DMS153 (cell line): ENCODE measurements around the gene PTCH1.
A peak's percentile ranks its signal among the peaks of the same experiment; 100 is the strongest.

Source experiments
- DNase-seq: peaks from one replicate; lab custom pipeline; 2025; lab: John Stamatoyannopoulos, UW

The PTCH1 gene

GRCh38 chr9:95498641-95499040 lies 18.1 kb downstream of the PTCH1 start:
- no peak for DNase-seq

DNA sequence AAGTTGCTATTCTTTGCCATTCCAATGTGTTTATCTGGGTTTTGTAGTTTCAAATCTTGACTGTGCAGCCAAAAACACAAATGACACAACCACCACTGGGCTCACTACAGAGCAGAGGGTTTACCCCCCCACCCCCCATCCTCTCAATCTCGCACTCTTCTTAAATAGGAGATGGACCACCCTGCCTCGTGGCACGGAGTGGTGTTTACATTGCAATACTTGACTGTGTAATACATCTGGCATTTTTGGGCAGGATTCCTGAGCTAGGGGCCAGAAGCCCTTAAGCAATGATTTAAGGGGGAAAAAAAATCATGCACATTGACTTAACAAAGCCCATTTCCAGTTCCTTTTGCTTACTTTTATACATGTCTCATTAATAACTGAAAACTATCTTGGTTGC lies 19.0 kb downstream of the PTCH1 start:
- DNase-seq: no peak

- DNase-seq: no peak
These were observed 20.1 kb downstream of the PTCH1 start for GRCh38 chr9:95496687-95497086.

- DNase-seq: no peak
These were observed 20.8 kb downstream of the PTCH1 start for GRCh38 chr9:95495961-95496360.

DNA sequence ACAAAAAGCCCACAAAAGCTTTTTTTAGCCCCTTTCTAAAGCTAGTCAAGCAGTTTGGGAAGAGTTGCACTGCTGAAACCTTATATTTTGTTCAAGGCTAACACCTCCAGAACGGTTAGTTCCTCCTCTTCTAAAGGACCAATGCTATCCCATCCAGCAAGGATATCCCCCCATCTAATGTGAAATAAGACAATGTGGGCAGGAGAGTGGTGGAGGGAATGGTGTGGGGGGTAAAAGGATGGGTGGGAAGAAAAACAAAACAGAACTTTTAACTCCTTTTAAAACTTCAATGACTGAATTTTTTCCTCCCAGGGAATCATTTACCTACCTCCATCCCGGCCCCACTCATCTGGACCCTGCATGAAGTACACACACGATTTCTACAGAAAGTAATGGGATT lies 21.2 kb downstream of the PTCH1 start:
- DNase-seq: no peak

- DNase-seq: peak; percentile 86
These were observed 22.1 kb downstream of the PTCH1 start for GRCh38 chr9:95494416-95495371.

GRCh38 chr9:95494022-95494415 lies 22.8 kb downstream of the PTCH1 start:
- peak; percentile 76 for DNase-seq

DNA sequence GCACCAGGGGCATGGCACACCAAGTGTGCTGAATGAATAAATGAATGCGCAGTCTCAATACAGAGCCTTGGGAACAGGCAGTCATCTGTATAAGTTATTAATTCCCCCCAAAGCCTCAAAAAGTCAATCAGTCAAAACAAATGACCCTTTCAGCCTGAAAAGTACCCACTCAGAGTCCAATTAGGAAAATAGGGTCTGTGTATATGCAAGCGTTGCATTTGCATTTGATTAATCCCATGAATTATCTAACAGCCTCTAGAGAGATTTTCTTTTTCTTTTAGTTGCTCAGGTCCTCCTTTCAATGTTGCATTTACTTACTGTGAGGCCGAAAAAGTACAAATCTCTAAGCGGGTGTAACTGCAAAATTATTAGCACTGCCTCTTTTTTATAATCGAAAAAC lies 23.4 kb downstream of the PTCH1 start:
- no peak for DNase-seq

- DNase-seq: no peak
These were observed 25.0 kb downstream of the PTCH1 start for GRCh38 chr9:95491543-95492320.

GRCh38 chr9:95488954-95489353 lies 27.8 kb downstream of the PTCH1 start:
- no peak for DNase-seq

DNA sequence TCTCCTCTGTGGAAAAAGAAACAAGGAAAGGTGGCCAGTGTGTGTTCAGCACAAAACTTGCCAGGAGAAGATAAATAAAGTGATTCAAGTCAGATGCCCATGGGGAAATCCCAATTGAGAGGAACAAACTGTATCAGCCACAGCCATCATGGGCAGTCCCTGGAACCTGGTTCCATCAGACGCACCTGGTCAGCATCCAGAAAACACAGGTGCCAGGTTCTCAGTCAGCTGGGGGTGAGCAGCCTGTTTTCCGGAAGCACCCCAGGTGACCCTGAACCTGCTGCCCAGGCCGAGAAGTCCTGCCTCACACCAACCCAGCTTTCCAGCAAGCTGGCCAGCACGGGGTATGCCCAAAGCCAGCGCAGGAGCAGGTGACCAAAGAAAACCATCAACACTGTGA lies 30.5 kb downstream of the PTCH1 start:
- DNase-seq: no peak

DNA sequence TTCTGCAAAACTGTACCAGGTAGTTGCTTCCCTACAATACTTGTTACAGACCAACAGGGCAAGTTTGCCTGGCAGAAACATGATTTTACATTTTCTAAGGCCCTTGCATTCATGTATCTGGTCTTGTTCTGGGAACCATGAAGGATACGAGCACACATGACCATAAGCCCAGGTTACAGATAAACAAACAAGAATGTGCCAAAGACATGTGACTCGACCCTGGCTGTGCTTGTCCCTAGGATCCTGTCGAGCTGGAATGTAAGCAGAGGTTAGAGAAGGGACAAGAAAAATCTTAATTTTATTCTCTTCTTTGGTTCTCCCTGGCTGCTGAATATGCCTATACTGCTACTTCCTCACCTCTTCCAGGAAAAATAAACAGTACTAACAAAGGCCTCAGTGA lies 32.5 kb downstream of the PTCH1 start:
- no peak for DNase-seq

GRCh38 chr9:95483431-95483830 lies 33.3 kb downstream of the PTCH1 start:
- no peak for DNase-seq

DNA sequence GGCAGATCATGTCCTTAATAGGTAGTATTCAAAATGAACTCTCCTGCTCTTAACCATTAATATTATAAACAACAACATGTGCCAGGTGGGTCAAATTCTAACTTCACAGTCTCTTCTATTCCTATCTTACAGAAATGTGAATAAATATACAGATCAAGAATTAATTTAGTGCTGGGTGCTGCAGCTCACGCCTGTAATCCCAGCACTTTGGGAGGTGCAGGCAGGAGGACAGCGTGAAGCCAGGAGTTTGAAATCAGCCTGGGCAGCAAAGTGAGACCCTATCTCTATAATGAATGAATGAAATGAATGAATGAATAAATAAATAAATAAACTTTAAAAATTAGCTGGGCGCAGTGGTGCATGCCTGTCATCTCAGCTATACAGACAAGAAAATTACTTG lies 34.1 kb downstream of the PTCH1 start:
- no peak for DNase-seq

- no peak for DNase-seq
These were observed 35.8 kb downstream of the PTCH1 start for GRCh38 chr9:95481000-95481399.

- no peak for DNase-seq
These were observed 36.4 kb downstream of the PTCH1 start for GRCh38 chr9:95480346-95480745.

- no peak for DNase-seq
These were observed 37.4 kb downstream of the PTCH1 start for GRCh38 chr9:95479330-95479729.

DNA sequence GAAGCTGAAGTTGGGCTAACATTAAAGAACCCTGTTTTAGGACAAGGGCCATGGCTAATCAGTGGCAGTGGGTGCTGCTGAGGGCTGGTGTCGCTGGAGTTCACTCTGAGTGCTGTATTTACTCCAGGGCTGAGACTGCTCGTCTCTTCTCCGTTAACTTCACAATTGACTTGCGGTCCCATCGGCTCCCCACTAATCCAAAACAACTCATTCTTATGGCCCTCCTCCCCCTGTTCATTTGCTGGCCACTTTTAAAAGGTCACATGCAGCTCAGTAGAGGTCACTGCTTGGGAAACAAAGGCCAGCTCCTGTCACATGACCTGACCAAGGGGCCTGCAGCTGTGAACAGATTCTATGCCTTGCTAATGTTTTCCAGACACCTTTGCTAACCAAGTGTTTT lies 38.4 kb downstream of the PTCH1 start:
- no peak for DNase-seq

GRCh38 chr9:95477885-95478284 lies 38.9 kb downstream of the PTCH1 start:
- DNase-seq: no peak

DNA sequence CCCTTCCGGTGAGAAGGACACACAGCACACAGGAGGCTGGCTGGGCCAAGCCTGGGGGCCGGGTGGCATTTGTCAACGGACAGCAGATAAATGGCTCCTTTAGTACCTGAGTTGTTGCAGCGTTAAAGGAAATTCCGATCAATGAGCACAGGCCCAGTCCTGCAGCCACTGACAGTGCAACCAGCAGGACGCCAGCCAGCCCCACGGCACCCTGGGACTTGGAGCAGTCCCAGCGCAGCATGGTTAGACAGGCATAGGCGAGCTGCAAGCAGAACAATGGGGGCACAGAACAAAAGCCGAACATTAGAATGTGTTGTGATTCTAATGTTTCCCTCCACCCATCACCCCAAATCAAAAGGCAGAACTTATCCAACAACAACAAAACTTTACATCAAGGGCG lies 39.3 kb downstream of the PTCH1 start:
- no peak for DNase-seq

DNA sequence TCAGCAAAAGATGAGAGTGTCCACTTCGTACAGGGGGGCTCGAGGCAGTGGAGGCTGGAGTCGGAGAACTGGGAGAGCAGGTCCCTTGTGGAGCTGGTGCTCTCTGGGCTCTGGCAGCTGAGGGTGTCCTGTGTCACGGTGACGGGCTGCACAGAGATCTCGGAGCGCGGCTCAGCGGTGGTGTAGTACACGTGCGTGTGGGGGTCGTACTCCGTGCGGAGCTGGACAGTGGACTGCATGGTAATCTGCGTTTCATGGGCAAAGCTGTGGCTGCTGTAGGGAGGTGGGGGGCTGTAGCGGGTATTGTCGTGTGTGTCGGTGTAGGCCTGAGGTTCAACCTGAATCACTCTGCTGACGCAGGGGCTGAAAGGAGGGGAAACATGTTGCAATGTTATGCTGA lies 48.0 kb downstream of the PTCH1 start:
- DNase-seq: no peak

- no peak for DNase-seq
These were observed 51.7 kb downstream of the PTCH1 start for GRCh38 chr9:95465115-95465514.
